Hippocampal formation (tissue), 2 donors: ENCODE data around the gene NFE2L2.
"Not testable (repeated sequence)": the region's sequence is repeated elsewhere in the genome, so short reads cannot be mapped to it uniquely, and the experiment has no call there.

Source experiments
- DNase-seq, 2 donors: peaks; one replicate each; lab custom pipeline; 2025; lab: John Stamatoyannopoulos, UW

NFE2L2 gene

GRCh38 chr2:177257471-177257870 lies 7.1 kb downstream of the NFE2L2 start:
- DNase-seq: no peak

GRCh38 chr2:177256695-177257094 lies 7.8 kb downstream of the NFE2L2 start:
- no peak for DNase-seq

GRCh38 chr2:177256026-177256425 lies 8.5 kb downstream of the NFE2L2 start:
- no peak for DNase-seq

GRCh38 chr2:177255227-177255601 lies 9.3 kb downstream of the NFE2L2 start:
- no peak for DNase-seq

- peak in 1 of 2 donors; percentile 37 for DNase-seq
These were observed 9.9 kb downstream of the NFE2L2 start for GRCh38 chr2:177254433-177255226.

- no peak for DNase-seq
These were observed 10.8 kb downstream of the NFE2L2 start for GRCh38 chr2:177253704-177254103.

- DNase-seq: no peak
These were observed 11.6 kb downstream of the NFE2L2 start for GRCh38 chr2:177252808-177253531.

- DNase-seq: no peak
These were observed 13.4 kb downstream of the NFE2L2 start for GRCh38 chr2:177251165-177251542.

- DNase-seq: no peak
These were observed 14.1 kb downstream of the NFE2L2 start for GRCh38 chr2:177250461-177250860.

- DNase-seq: no peak
These were observed 15.5 kb downstream of the NFE2L2 start for GRCh38 chr2:177249038-177249437.

- no peak for DNase-seq
These were observed 16.7 kb downstream of the NFE2L2 start for GRCh38 chr2:177247693-177248262.

- DNase-seq: not testable (repeated sequence)
These were observed 17.9 kb downstream of the NFE2L2 start for GRCh38 chr2:177246523-177247030.

GRCh38 chr2:177246000-177246399 lies 18.5 kb downstream of the NFE2L2 start:
- DNase-seq: no peak

GRCh38 chr2:177245010-177245422 lies 19.5 kb downstream of the NFE2L2 start:
- DNase-seq: no peak

- no peak for DNase-seq
These were observed 20.2 kb downstream of the NFE2L2 start for GRCh38 chr2:177244244-177244771.

GRCh38 chr2:177243476-177243875 lies 21.1 kb downstream of the NFE2L2 start:
- no peak for DNase-seq

GRCh38 chr2:177243073-177243472 lies 21.5 kb downstream of the NFE2L2 start:
- DNase-seq: no peak

GRCh38 chr2:177242121-177242987 lies 22.2 kb downstream of the NFE2L2 start:
- DNase-seq: no peak

- DNase-seq: no peak
These were observed 22.8 kb downstream of the NFE2L2 start for GRCh38 chr2:177241711-177242120.

- peak; percentile 50 to 79 for DNase-seq
These were observed 24.4 kb downstream of the NFE2L2 start for GRCh38 chr2:177239932-177240630.

GRCh38 chr2:177239053-177239452 lies 25.5 kb downstream of the NFE2L2 start:
- no peak for DNase-seq
